ENCODE measurements around the gene FAM107A. TPM values are rescaled to one million over a fixed set of nuclear protein-coding genes. Genes with fewer than 3 reads are reported as not detected.

The FAM107A gene
- total and polyA plus RNA-seq, 2 of the 13 experiments (the other 11 are each of a cell fraction or from before 2014, with no cell fraction given) = not detected

- TF ChIP-seq, protein P1, sequence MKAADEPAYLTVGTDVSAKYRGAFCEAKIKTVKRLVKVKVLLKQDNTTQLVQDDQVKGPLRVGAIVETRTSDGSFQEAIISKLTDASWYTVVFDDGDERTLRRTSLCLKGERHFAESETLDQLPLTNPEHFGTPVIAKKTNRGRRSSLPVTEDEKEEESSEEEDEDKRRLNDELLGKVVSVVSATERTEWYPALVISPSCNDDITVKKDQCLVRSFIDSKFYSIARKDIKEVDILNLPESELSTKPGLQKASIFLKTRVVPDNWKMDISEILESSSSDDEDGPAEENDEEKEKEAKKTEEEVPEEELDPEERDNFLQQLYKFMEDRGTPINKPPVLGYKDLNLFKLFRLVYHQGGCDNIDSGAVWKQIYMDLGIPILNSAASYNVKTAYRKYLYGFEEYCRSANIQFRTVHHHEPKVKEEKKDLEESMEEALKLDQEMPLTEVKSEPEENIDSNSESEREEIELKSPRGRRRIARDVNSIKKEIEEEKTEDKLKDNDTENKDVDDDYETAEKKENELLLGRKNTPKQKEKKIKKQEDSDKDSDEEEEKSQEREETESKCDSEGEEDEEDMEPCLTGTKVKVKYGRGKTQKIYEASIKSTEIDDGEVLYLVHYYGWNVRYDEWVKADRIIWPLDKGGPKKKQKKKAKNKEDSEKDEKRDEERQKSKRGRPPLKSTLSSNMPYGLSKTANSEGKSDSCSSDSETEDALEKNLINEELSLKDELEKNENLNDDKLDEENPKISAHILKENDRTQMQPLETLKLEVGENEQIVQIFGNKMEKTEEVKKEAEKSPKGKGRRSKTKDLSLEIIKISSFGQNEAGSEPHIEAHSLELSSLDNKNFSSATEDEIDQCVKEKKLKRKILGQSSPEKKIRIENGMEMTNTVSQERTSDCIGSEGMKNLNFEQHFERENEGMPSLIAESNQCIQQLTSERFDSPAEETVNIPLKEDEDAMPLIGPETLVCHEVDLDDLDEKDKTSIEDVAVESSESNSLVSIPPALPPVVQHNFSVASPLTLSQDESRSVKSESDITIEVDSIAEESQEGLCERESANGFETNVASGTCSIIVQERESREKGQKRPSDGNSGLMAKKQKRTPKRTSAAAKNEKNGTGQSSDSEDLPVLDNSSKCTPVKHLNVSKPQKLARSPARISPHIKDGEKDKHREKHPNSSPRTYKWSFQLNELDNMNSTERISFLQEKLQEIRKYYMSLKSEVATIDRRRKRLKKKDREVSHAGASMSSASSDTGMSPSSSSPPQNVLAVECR (CRISPR knock-in tag; IDR thresholded peaks at IDR 0.05; ENCODE audit: borderline replicate concordance) = peak; percentile 31; the same call in 1 of the 2 replicates
- TF ChIP-seq, protein P2, sequence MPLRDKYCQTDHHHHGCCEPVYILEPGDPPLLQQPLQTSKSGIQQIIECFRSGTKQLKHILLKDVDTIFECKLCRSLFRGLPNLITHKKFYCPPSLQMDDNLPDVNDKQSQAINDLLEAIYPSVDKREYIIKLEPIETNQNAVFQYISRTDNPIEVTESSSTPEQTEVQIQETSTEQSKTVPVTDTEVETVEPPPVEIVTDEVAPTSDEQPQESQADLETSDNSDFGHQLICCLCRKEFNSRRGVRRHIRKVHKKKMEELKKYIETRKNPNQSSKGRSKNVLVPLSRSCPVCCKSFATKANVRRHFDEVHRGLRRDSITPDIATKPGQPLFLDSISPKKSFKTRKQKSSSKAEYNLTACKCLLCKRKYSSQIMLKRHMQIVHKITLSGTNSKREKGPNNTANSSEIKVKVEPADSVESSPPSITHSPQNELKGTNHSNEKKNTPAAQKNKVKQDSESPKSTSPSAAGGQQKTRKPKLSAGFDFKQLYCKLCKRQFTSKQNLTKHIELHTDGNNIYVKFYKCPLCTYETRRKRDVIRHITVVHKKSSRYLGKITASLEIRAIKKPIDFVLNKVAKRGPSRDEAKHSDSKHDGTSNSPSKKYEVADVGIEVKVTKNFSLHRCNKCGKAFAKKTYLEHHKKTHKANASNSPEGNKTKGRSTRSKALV (CRISPR knock-in tag; IDR thresholded peaks at IDR 0.05) = no peak
- TF ChIP-seq, protein P3, sequence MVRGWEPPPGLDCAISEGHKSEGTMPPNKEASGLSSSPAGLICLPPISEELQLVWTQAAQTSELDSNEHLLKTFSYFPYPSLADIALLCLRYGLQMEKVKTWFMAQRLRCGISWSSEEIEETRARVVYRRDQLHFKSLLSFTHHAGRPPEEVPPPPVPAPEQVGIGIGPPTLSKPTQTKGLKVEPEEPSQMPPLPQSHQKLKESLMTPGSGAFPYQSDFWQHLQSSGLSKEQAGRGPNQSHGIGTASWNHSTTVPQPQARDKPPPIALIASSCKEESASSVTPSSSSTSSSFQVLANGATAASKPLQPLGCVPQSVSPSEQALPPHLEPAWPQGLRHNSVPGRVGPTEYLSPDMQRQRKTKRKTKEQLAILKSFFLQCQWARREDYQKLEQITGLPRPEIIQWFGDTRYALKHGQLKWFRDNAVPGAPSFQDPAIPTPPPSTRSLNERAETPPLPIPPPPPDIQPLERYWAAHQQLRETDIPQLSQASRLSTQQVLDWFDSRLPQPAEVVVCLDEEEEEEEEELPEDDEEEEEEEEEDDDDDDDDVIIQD (CRISPR knock-in tag; IDR thresholded peaks at IDR 0.05; ENCODE audit: low read depth) = no peak
- peak; percentile 65; the same call in 1 of the 2 replicates for TF ChIP-seq ZNF451 (CRISPR knock-in tag; IDR thresholded peaks at IDR 0.05)
- TF ChIP-seq SRSF9 (IDR thresholded peaks at IDR 0.05; ENCODE audit: borderline replicate concordance, insufficient read depth, low read depth, low read length, poor library complexity, severe bottlenecking) = no peak
- no peak for TF ChIP-seq GATAD1 (CRISPR knock-in tag; IDR thresholded peaks at IDR 0.05)
- TF ChIP-seq ZNF234 (CRISPR knock-in tag; conservative IDR thresholded peaks at IDR 0.05) = no peak
- no peak for TF ChIP-seq ZNF670 (CRISPR knock-in tag; IDR thresholded peaks at IDR 0.05; ENCODE audit: borderline replicate concordance)
- no peak for TF ChIP-seq ZNF546 (CRISPR knock-in tag; conservative IDR thresholded peaks at IDR 0.05)
- TF ChIP-seq, protein P4, sequence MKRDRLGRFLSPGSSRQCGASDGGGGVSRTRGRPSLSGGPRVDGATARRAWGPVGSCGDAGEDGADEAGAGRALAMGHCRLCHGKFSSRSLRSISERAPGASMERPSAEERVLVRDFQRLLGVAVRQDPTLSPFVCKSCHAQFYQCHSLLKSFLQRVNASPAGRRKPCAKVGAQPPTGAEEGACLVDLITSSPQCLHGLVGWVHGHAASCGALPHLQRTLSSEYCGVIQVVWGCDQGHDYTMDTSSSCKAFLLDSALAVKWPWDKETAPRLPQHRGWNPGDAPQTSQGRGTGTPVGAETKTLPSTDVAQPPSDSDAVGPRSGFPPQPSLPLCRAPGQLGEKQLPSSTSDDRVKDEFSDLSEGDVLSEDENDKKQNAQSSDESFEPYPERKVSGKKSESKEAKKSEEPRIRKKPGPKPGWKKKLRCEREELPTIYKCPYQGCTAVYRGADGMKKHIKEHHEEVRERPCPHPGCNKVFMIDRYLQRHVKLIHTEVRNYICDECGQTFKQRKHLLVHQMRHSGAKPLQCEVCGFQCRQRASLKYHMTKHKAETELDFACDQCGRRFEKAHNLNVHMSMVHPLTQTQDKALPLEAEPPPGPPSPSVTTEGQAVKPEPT (CRISPR knock-in tag; IDR thresholded peaks at IDR 0.05; ENCODE audit: low read depth) = no peak
- no peak for TF ChIP-seq RFX1 (IDR thresholded peaks at IDR 0.05)
- TF ChIP-seq NFAT5 (CRISPR knock-in tag; IDR thresholded peaks at IDR 0.05) = no peak
Observed at GRCh38 chr3:58536501-58537411, 40.4 kb downstream of the FAM107A start, which contains the start of gene ACOX2 (continued).

All from HepG2 (cell line).